Trophoblast cell (in vitro differentiated cells and primary cell): ENCODE measurements around the gene GPX3.

ENCODE experiments used
- DNase-seq, 2 donors: peaks; one replicate each; pipeline ENCODE4 v3.0.0-alpha.2; 2016
- H2AFZ ChIP-seq: 2 replicates; pipeline ENCODE4 v1.6.1; 2013; ENCODE audit warnings: low read length, moderate library complexity, mild to moderate bottlenecking; ENCODE audit not compliant: insufficient read depth, poor library complexity
- H2AK5ac ChIP-seq: 2 replicates; pipeline ENCODE4 v1.6.1; 2013; ENCODE audit warnings: mild to moderate bottlenecking, low read length
- H2BK120ac ChIP-seq: 2 replicates; pipeline ENCODE4 v1.6.1; 2013; ENCODE audit warnings: low read length, mild to moderate bottlenecking, moderate library complexity; ENCODE audit not compliant: insufficient read depth, poor library complexity
- H2BK12ac ChIP-seq: 2 replicates; pipeline ENCODE4 v1.6.1; 2013; ENCODE audit warnings: mild to moderate bottlenecking, low read length, moderate library complexity
- H2BK5ac ChIP-seq: 2 replicates; pipeline ENCODE4 v1.6.1; 2013; ENCODE audit warnings: low read length, low read depth, moderate library complexity, mild to moderate bottlenecking; ENCODE audit not compliant: poor library complexity
- H3K14ac ChIP-seq: 2 replicates; pipeline ENCODE4 v1.6.1; 2013; ENCODE audit warnings: mild to moderate bottlenecking, low read length
- H3K18ac ChIP-seq: 2 replicates; pipeline ENCODE4 v1.6.1; 2013; ENCODE audit warnings: mild to moderate bottlenecking, low read length
- H3K23ac ChIP-seq: 2 replicates; pipeline ENCODE4 v1.6.1; 2013; ENCODE audit warnings: low read length
- H3K27ac ChIP-seq: 2 replicates; pipeline ENCODE4 v1.5.1; 2013; ENCODE audit warnings: low read depth, mild to moderate bottlenecking, inconsistent platforms, low read length, moderate library complexity
- H3K27me3 ChIP-seq: 2 replicates; pipeline ENCODE4 v1.6.1; 2013; ENCODE audit warnings: inconsistent platforms, mild to moderate bottlenecking, low read length, moderate library complexity; ENCODE audit not compliant: insufficient read depth
- H3K36me3 ChIP-seq, 2 experiments: 1 replicate in 1 of 2; 2 replicates in 1 of 2; pipeline ENCODE4 v1.6.1; 2013; ENCODE audit warnings: low read length in 2 of 2, mild to moderate bottlenecking in 2 of 2, moderate library complexity in 1 of 2; ENCODE audit not compliant: insufficient read depth in 2 of 2, control insufficient read depth in 1 of 2
- H3K4ac ChIP-seq: 2 replicates; pipeline ENCODE4 v1.6.1; 2013; ENCODE audit warnings: low read depth, mild to moderate bottlenecking, low read length, moderate library complexity
- H3K4me1 ChIP-seq, 2 experiments: 1 replicate in 1 of 2; 2 replicates in 1 of 2; pipeline ENCODE4 v1.6.1; 2013; ENCODE audit warnings: low read length in 2 of 2, mild to moderate bottlenecking in 2 of 2, moderate library complexity in 1 of 2; ENCODE audit not compliant: insufficient read depth in 2 of 2, control insufficient read depth in 1 of 2
- H3K4me2 ChIP-seq: 2 replicates; pipeline ENCODE4 v1.6.1; 2013; ENCODE audit warnings: inconsistent platforms, mild to moderate bottlenecking, low read length, moderate library complexity
- H3K4me3 ChIP-seq: 2 replicates; pipeline ENCODE4 v1.5.1; 2013; ENCODE audit warnings: mild to moderate bottlenecking, low read depth, low read length, inconsistent platforms
- H3K79me1 ChIP-seq: one replicate; pipeline ENCODE4 v1.6.1; 2013; ENCODE audit warnings: low read length
- H3K79me2 ChIP-seq: 2 replicates; pipeline ENCODE4 v1.6.1; 2013; ENCODE audit warnings: low read length, mild to moderate bottlenecking; ENCODE audit not compliant: control insufficient read depth, insufficient read depth, poor library complexity
- H3K9ac ChIP-seq: 2 replicates; pipeline ENCODE4 v1.6.1; 2013; ENCODE audit warnings: mild to moderate bottlenecking, low read length
- H3K9me3 ChIP-seq: 2 replicates; pipeline ENCODE4 v1.6.1; 2013; ENCODE audit warnings: low read depth, mild to moderate bottlenecking, control low read depth, inconsistent platforms, low read length; ENCODE audit not compliant: insufficient read depth
- H4K12ac ChIP-seq: 2 replicates; pipeline ENCODE4 v1.6.1; 2013; ENCODE audit warnings: low read depth, mild to moderate bottlenecking, low read length, moderate library complexity
- H4K8ac ChIP-seq: 2 replicates; pipeline ENCODE4 v1.6.1; 2013; ENCODE audit warnings: low read depth, mild to moderate bottlenecking, low read length, moderate library complexity
- H4K91ac ChIP-seq: one replicate; pipeline ENCODE4 v1.6.1; 2013; ENCODE audit warnings: low read depth, mild to moderate bottlenecking, low read length, moderate library complexity
- WGBS: extraction: QIAGEN DNeasy Blood & Tissue Kit; methylation state at CpG from one replicate; pipeline ENCODE4 v1.1.7; 2013; ENCODE audit warnings: missing lambda C conversion rate; ENCODE audit not compliant: insufficient read length, insufficient coverage; ENCODE audit errors: extremely low coverage; 5-methylcytosine and 5-hydroxymethylcytosine counted together

Gene GPX3

GRCh38 chr5:151033217-151033934 is 13.0 kb downstream of the GPX3 start:
- no peak for DNase-seq
- Histone ChIP-seq H3K14ac (no peak overlapping the region), H3K4me3 (no peak overlapping the region), H3K4me1 (peaks cover 5 to 7% of the 10 kb centered on the region in 2 experiments), H3K9me3 (peaks cover 4% of the 10 kb centered on the region), H3K79me1 (no peaks in the 10 kb centered on the region), H3K4me2 (no peak overlapping the region), H4K12ac (no peak overlapping the region), H3K27me3 (no peaks in the 10 kb centered on the region), H2BK5ac (no peak overlapping the region), H2AK5ac (no peak overlapping the region), H2BK12ac (no peak overlapping the region), H3K23ac (no peak overlapping the region), H2BK120ac (no peak overlapping the region), H2AFZ (no peak overlapping the region), H4K91ac (no peak overlapping the region), H3K4ac (no peak overlapping the region), H3K79me2 (no peaks in the 10 kb centered on the region), H3K9ac (no peak overlapping the region), H3K18ac (no peak overlapping the region), H3K27ac (no peak overlapping the region), H4K8ac (no peak overlapping the region), H3K36me3 (peaks cover 65 to 78% of the 10 kb centered on the region in 2 experiments)
- no CpG with 5 or more reads among the region's 14 CpGs for WGBS

- H2BK5ac ChIP-seq, result no peak overlapping the region
- no CpG with 5 or more reads among the region's 19 CpGs for WGBS
- no peak overlapping the region for H2BK12ac ChIP-seq
- H3K9ac ChIP-seq, result no peak overlapping the region
- no peak overlapping the region for H2AFZ ChIP-seq
- H3K36me3 ChIP-seq, result peaks cover 65 to 76% of the 10 kb centered on the region in 2 experiments
- H3K4me2 ChIP-seq, result no peak overlapping the region
- H2BK120ac ChIP-seq, result no peak overlapping the region
- no peak overlapping the region for H3K4ac ChIP-seq
- no peak overlapping the region for H3K23ac ChIP-seq
- no peak overlapping the region for H4K91ac ChIP-seq
- H3K79me1 ChIP-seq, result no peaks in the 10 kb centered on the region
- no peaks in the 10 kb centered on the region for H3K79me2 ChIP-seq
- H3K18ac ChIP-seq, result no peak overlapping the region
- H3K27me3 ChIP-seq, result no peaks in the 10 kb centered on the region
- DNase-seq, result no peak
- H3K4me1 ChIP-seq, result peaks cover 5 to 12% of the 10 kb centered on the region in 2 experiments
- no peak overlapping the region for H3K4me3 ChIP-seq
- no peak overlapping the region for H3K27ac ChIP-seq
- H3K9me3 ChIP-seq, result peaks cover 4% of the 10 kb centered on the region
- no peak overlapping the region for H2AK5ac ChIP-seq
- no peak overlapping the region for H4K12ac ChIP-seq
- H3K14ac ChIP-seq, result no peak overlapping the region
- no peak overlapping the region for H4K8ac ChIP-seq
Observed at GRCh38 chr5:151034422-151035379, 14.3 kb downstream of the GPX3 start.

DNA sequence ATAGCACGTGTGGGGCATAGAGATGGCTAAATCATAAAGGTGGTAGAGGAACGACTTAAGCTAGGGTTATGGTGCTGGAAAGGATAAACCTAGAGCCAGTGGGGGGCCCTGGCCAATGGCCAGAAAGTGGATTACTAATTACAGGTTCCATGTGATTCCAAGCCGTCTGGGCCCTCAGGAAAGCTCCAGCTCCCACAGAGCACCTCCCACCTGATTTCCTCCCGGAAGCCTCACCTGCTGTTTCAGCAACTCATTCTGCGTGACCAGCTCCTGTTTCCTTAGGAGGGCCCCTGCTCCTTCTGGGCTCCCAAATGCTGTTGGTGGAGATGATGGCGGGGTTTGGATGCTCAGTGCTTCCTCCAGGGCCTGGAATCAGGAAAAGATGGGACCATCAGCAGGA is 16.2 kb downstream of the GPX3 start:
- Histone ChIP-seq H3K4me3 (no peak overlapping the region), H3K27me3 (no peaks in the 10 kb centered on the region), H3K4me2 (no peak overlapping the region), H4K12ac (no peak overlapping the region), H4K8ac (no peak overlapping the region), H3K23ac (no peak overlapping the region), H3K27ac (no peak overlapping the region), H3K9ac (no peak overlapping the region), H3K9me3 (peaks cover 4% of the 10 kb centered on the region), H3K36me3 (peaks cover 55 to 66% of the 10 kb centered on the region in 2 experiments), H3K18ac (no peak overlapping the region), H4K91ac (no peak overlapping the region), H3K14ac (no peak overlapping the region), H2AFZ (no peak overlapping the region), H2BK5ac (no peak overlapping the region), H3K79me1 (no peaks in the 10 kb centered on the region), H2AK5ac (no peak overlapping the region), H2BK120ac (no peak overlapping the region), H3K79me2 (no peaks in the 10 kb centered on the region), H3K4me1 (peaks cover 9 to 15% of the 10 kb centered on the region in 2 experiments), H3K4ac (no peak overlapping the region), H2BK12ac (no peak overlapping the region)
- no peak for DNase-seq
- WGBS, result no CpG with 5 or more reads among the region's 6 CpGs

DNA sequence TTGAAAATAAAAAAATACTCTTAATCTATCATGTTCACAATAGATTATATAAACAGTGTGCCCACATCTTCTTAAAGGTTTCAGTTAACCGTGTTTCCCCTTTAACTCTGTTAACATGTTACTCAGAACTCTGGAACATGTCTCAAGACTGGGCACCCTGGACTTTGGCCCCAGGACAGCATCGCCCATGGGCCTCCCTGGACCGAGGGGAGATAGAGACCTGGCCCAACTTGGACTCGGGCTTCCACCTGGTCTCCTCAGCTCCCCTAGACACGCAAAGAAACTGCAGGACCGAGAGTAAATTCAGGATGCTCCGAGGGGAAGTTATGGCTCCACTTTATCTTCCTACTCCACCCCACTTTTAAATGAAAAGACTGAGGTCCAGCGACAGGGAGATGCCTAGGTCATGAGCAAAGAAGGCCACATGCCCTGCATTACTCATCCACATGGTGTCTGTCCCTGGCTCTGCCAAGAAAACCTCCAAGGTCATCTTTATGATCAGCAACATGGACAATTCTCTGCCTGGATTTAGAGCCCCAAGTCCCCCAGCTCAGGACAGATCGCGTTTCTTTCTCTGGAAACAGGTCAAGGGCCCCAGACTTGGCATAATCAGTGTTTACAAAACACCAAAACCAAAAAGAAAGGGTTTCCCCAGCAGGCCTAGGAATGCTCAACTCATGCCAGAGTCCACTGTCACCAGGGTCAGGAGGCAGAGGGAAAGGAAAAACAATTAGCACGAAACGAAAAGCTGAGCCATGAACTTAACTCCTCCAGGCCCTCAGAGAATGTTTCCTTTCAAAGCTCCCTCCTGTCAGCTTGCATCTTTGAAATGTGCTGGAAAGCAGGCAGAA is 17.4 kb downstream of the GPX3 start:
- Histone ChIP-seq H3K27ac (peak overlapping the region; percentile 30), H3K79me2 (no peaks in the 10 kb centered on the region), H2BK120ac (no peak overlapping the region), H3K9me3 (peaks cover 4% of the 10 kb centered on the region), H3K23ac (no peak overlapping the region), H3K14ac (no peak overlapping the region), H3K4me1 (peaks cover 11 to 15% of the 10 kb centered on the region in 2 experiments), H3K27me3 (no peaks in the 10 kb centered on the region), H3K4ac (no peak overlapping the region), H3K9ac (no peak overlapping the region), H4K12ac (no peak overlapping the region), H2BK5ac (no peak overlapping the region), H2AK5ac (no peak overlapping the region), H2AFZ (no peak overlapping the region), H3K36me3 (peaks cover 61 to 65% of the 10 kb centered on the region in 2 experiments), H3K4me2 (no peak overlapping the region), H3K4me3 (no peak overlapping the region), H2BK12ac (no peak overlapping the region), H4K8ac (no peak overlapping the region), H4K91ac (no peak overlapping the region), H3K79me1 (no peaks in the 10 kb centered on the region), H3K18ac (no peak overlapping the region)
- DNase-seq, result peak in 1 of 2 donors; percentile 16
- no CpG with 5 or more reads among the region's 12 CpGs for whole genome bisulfite sequencing
